Stimulated activated effector memory CD8-positive, alpha-beta T cell treated with anti-CD3 and anti-CD28 coated beads, Interleukin-12 subunit alpha, Interleukin-12 subunit beta, amount 100 ng/mL, for 72 hours (primary cell): Measurements from ENCODE around the gene FHIP1A.

Experiments
- ATAC-seq: fragments of 150-1000 bp; cut with Tn5 transposase; 2 replicates; pipeline ENCODE4 v1.10.0; 2021
- DNase-seq, 2 donors: peaks; one replicate each; pipeline ENCODE4 v3.0.0; 2021 to 2022; ENCODE audit warnings: low spot score in 2 of 2
- H3K27ac Mint-ChIP-seq: one replicate; pipeline ENCODE4 v1.8.0; 2022; ENCODE audit warnings: mild to moderate bottlenecking, mixed read lengths
- H3K36me3 Mint-ChIP-seq: one replicate; pipeline ENCODE4 v1.8.0; 2022; ENCODE audit warnings: mild to moderate bottlenecking, mixed read lengths
- H3K4me1 Mint-ChIP-seq: one replicate; pipeline ENCODE4 v1.8.0; 2022; ENCODE audit warnings: mixed read lengths
- H3K4me3 Mint-ChIP-seq: one replicate; pipeline ENCODE4 v1.8.0; 2022; ENCODE audit warnings: mild to moderate bottlenecking, mixed read lengths
- H3K9me3 Mint-ChIP-seq: one replicate; pipeline ENCODE4 v1.8.0; 2022; ENCODE audit warnings: mixed read lengths

The FHIP1A gene

DNA sequence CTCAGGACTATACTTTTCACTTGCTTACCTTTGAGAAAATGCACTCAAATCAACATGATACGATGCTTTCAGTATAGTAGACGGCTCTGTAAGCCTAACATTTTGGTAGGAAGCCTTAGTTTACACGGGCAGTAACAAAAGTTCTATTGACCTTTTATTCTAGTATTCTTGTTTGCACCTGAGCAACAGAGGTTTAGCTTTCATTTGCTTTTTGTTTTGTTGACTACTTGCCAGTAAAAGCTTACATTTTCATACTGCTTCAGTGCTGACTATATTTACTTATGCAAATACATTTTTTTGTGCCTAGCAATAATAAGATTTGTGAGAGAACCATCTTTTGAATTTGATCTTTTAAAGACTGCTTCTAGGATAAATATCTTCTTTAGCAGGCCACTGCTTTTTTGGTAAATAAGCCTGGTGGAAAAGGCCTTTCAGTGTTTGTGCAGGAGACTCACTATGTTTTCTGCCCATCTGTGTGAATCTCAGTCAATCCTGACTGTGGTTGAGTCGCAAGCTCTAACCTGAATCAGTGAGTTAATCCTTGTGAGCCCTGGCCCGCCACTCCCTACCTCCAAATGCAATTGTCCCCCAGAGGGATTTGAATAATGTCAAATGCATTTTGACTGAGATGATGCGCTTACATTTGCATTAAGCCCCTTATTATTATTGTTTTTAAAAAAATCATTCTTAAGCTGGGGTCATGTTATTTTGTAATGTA lies 21.9 kb downstream of the FHIP1A start:
- Mint-ChIP-seq H3K4me3 (no peak overlapping the region), H3K36me3 (no peaks in the 10 kb centered on the region), H3K27ac (no peak overlapping the region), H3K9me3 (no peaks in the 10 kb centered on the region), H3K4me1 (no peaks in the 10 kb centered on the region)
- ATAC-seq = no peak
- no peak for DNase-seq

DNA sequence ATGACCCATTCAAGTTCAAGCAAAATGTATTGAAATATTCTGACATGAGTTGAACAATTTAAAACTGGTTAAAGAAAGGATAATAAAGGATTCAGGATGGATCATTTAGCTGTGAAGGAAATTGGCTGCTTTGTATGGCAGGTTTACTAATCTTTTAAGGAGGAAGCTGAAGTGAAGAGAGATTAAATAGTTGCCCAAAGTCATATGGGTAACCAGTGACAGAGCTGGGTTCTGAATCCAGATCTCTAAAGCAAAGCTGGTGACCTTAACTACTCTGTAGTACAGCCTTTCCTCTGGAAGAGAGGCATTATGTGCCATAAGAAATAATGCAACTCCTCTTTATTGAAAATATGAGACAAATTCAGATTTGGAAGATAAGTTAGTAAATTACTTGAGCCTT lies 22.8 kb downstream of the FHIP1A start:
- H3K27ac Mint-ChIP-seq = no peak overlapping the region
- ATAC-seq (no peak), DNase-seq (no peak)
- H3K9me3 Mint-ChIP-seq = no peaks in the 10 kb centered on the region
- H3K4me3 Mint-ChIP-seq = no peak overlapping the region
- no peaks in the 10 kb centered on the region for H3K4me1 Mint-ChIP-seq
- no peaks in the 10 kb centered on the region for H3K36me3 Mint-ChIP-seq

DNA sequence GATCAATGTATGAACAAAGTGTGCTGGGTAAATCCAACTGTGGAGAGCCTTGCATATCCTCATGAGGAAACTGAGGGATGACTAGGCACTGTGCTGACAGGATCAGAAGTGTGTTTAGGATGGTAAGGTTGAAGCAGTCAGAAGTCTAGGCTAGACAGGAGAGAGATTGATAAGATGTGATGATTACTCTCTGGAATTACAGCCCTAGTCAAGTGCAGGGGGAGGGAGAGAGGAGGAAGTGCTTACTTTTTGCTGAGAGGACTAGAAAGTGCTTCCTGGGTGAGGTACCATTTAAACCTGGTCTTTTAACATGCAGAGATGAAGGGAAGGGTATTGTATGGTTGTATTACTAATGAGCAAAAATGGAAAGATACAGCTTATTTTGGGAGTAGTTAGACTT lies 23.7 kb downstream of the FHIP1A start:
- no peaks in the 10 kb centered on the region for H3K4me1 Mint-ChIP-seq
- ATAC-seq (no peak), DNase-seq (no peak)
- H3K36me3 Mint-ChIP-seq = no peaks in the 10 kb centered on the region
- no peaks in the 10 kb centered on the region for H3K9me3 Mint-ChIP-seq
- no peak overlapping the region for H3K27ac Mint-ChIP-seq
- H3K4me3 Mint-ChIP-seq = no peak overlapping the region

DNA sequence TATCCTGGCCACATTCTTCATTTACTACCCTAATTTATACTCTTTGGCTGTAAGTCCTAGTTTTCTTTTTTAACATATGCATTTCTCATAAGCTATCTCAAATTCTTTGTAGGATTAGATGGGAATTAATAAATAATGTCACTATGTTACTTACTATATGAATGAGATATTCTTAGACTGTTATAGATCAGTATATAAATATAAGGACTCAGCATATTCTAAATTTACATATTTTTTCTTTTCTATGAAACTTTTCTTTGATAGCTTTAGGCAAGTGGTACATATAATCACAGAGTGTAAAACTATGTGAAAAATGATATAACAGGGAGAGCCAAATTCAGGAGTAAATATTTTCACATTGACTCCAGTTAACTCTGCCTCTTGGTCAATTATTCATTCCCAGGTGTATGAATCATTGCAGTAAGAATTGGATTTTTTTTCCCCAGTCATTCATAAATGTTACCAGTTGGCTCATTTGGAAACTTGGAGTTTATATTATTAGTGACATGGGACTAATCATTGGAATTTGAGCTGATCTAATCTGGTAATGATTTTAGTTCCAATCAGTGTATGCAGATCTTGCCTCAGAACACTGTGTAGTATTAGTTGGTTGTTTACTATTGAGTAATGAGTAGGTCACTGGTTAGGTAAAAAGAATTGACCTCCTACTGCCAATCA lies 25.3 kb downstream of the FHIP1A start:
- H3K9me3 Mint-ChIP-seq = no peaks in the 10 kb centered on the region
- DNase-seq = no peak
- no peak overlapping the region for H3K4me3 Mint-ChIP-seq
- no peaks in the 10 kb centered on the region for H3K4me1 Mint-ChIP-seq
- H3K27ac Mint-ChIP-seq = no peak overlapping the region
- no peaks in the 10 kb centered on the region for H3K36me3 Mint-ChIP-seq
- ATAC-seq = no peak

DNA sequence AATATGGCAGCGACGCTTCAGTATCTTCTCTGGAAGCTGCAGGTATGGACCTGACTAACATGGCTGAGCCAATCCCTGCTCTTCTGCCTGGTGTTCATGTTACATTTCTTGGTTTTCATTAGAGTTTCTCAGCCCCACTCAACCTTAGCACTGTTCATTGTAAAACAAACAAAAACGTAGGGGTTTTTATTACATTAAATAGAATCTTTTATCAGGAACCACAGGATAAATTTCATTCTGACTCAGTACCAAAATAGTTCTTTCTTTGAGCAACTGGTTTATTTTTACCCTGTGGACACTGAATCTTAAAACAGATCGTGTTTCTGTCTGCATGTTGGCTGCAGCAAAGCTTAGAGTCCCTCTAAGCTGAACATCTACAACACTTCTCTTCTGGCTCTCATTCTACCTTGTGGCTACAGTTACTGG lies 27.1 kb downstream of the FHIP1A start:
- Mint-ChIP-seq H3K4me1 (no peaks in the 10 kb centered on the region), H3K27ac (no peak overlapping the region), H3K36me3 (no peaks in the 10 kb centered on the region), H3K4me3 (no peak overlapping the region), H3K9me3 (no peaks in the 10 kb centered on the region)
- ATAC-seq (no peak), DNase-seq (no peak)

DNA sequence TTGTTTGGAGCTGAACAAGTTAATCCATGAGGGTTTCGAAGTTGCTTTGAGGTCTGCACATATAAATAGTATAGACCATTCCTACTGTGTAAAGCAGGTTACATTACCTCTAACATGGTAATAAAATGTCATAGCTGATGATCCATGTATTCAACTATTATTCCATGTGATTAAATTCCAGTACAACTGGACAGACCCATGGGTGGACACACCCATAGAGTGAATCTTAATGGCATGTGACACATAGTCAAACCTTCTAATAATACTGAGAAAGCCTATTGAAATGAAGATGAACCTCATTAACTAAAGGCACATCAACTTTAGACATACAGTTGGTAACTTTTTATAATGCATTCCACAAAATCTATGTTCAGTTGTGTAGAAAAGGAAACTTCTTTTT lies 28.5 kb downstream of the FHIP1A start:
- Mint-ChIP-seq H3K9me3 (no peaks in the 10 kb centered on the region), H3K27ac (no peak overlapping the region), H3K36me3 (no peaks in the 10 kb centered on the region), H3K4me3 (no peak overlapping the region), H3K4me1 (no peaks in the 10 kb centered on the region)
- ATAC-seq = no peak
- DNase-seq = no peak

DNA sequence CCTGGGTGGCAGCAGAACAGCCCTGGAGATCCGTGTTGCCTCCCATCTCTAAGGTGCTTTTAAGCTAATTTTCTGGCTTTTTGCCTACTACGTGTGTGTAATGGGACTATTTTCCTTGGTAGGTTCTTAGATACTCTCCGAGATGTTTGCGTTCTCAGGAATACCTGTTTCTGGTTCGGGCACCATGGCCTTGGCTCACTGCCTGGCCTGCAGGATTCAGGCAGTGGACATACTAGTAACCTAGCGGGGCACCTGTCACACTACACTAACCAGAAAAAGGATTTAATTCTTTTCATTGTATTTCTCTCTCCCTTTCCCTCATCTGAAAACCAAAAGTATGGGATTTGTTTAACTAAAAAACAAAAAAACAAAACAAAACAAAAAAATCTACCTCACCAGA lies 29.2 kb downstream of the FHIP1A start:
- DNase-seq (no peak), ATAC-seq (no peak)
- Mint-ChIP-seq H3K36me3 (no peaks in the 10 kb centered on the region), H3K9me3 (no peaks in the 10 kb centered on the region), H3K4me1 (no peaks in the 10 kb centered on the region), H3K27ac (no peak overlapping the region), H3K4me3 (no peak overlapping the region)

DNA sequence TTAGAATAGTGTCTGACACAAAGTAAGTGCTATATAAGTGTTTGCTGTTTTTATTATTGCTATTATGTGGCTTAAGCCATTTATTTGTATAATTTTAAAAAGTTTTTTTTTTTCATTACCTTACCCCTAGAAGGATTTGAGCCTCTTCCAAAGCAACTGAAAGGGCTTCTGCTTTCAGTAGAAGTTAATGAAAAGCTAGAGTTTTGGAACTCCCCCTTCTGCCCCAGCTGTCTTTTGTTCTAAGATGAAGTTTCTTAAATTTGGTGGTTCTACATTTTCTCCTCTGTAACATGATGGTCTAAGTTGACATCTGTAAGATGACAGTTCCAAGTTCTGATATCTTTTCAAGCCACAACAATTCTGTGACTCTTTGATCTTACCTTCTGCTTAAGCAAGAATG lies 30.3 kb downstream of the FHIP1A start:
- Mint-ChIP-seq H3K36me3 (no peaks in the 10 kb centered on the region), H3K4me1 (no peaks in the 10 kb centered on the region), H3K4me3 (no peak overlapping the region), H3K27ac (no peak overlapping the region), H3K9me3 (no peaks in the 10 kb centered on the region)
- ATAC-seq = no peak
- DNase-seq = no peak

DNA sequence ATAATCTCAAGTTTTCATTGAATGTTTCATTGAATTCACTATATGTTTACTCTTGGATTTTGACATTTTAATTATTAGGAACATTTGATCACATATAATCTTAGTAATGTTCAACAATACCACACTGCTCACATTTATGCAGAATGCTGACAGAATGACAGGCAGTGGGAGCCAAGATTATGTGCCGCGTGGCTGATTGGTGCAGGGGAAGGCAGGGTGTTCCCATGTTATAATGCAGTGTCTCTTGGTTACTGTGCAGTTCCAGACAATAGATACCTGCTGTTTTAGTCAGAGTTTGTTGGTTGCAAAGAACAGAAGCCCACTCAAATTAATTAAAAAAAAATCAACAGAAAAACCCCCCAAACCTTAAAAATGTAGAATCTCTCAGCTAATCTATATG lies 33.0 kb downstream of the FHIP1A start:
- ATAC-seq (no peak), DNase-seq (no peak)
- Mint-ChIP-seq H3K9me3 (no peaks in the 10 kb centered on the region), H3K36me3 (no peaks in the 10 kb centered on the region), H3K4me3 (no peak overlapping the region), H3K4me1 (no peaks in the 10 kb centered on the region), H3K27ac (no peak overlapping the region)

DNA sequence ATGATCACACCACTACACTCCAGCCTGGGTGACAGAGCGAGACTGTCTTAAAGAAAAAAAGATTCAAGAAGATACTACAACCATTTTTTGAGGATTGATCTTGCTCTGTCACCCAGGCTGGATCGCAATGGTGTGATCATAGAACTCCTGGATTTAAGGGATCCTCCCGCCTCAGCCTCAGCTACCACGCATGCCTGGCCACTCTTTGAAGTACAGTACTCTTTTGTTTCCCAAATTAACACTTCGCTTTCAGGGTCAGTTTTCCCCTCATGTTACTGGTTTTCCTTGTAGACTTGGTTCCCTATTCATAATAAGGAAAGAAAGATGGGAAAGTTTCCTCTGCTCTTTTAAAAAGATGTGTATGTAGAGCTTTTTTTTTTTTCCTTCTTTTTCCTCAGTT lies 34.3 kb downstream of the FHIP1A start:
- Mint-ChIP-seq H3K36me3 (no peaks in the 10 kb centered on the region), H3K4me3 (no peak overlapping the region), H3K4me1 (no peaks in the 10 kb centered on the region), H3K27ac (no peak overlapping the region), H3K9me3 (no peaks in the 10 kb centered on the region)
- DNase-seq = no peak
- no peak for ATAC-seq

DNA sequence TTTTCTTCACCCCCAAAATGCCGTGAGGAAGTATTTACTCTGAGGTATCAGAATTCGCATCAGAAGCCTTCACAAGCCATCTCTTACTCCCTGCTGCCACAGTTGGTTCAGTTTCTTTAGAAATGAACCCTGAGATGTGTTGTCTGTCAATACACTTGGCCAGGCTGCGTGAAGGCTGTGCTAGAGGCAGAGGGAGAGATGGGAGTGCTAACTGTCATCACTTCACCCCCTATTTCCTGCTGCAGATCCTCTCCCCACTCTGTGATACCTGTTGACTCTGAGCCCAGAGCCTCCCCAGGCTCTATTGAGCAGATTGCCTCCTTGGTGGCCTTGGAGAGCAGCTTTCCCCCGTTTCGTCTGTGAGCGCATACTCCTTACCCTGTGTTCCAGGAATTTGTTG lies 34.8 kb downstream of the FHIP1A start:
- DNase-seq = no peak
- Mint-ChIP-seq H3K9me3 (no peaks in the 10 kb centered on the region), H3K4me1 (no peaks in the 10 kb centered on the region), H3K36me3 (no peaks in the 10 kb centered on the region), H3K27ac (no peak overlapping the region), H3K4me3 (no peak overlapping the region)
- ATAC-seq = no peak

DNA sequence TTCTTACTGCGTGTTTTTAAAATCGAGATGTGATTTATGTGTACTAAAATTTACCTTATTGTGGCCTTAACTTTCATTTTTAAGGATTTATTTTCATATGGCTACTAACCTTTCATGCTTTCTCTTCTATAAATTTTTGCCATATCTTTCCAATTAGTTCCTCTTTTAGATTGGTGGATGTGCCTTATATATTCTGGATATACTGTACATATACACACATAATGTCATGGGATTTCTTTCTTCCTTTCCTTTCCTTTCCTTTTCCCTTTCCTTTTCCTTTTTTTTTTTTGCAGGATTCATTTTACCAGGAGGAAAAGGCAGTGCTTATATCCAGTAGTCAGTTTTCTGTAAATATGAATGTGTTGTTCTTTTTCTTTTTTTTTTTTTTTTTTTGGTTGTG lies 37.2 kb downstream of the FHIP1A start:
- Mint-ChIP-seq H3K9me3 (no peaks in the 10 kb centered on the region), H3K4me1 (no peaks in the 10 kb centered on the region), H3K36me3 (no peaks in the 10 kb centered on the region), H3K27ac (no peak overlapping the region), H3K4me3 (no peak overlapping the region)
- ATAC-seq (no peak), DNase-seq (no peak)

DNA sequence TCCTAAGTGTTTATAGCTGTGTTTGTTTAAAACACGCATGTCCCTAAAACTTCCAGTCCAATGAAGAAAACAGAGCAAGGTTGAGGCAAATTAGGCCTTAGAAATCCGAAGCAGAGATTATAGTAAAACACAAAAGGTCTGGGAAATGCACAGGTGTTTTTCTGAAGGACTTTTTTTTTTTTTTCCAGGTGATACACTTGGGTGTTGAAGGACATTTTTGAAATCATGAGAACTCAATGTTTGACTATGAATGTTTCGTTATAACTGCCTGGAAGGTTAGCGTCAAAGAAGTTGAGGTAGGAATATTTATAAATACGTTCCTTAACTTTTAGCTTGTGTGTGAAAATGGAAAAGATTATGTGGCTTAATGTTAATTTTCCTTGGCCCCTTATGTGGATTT lies 45.5 kb downstream of the FHIP1A start:
- H3K4me3 Mint-ChIP-seq = no peak overlapping the region
- DNase-seq (no peak), ATAC-seq (no peak)
- H3K36me3 Mint-ChIP-seq = no peaks in the 10 kb centered on the region
- no peaks in the 10 kb centered on the region for H3K4me1 Mint-ChIP-seq
- no peak overlapping the region for H3K27ac Mint-ChIP-seq
- H3K9me3 Mint-ChIP-seq = no peaks in the 10 kb centered on the region

DNA sequence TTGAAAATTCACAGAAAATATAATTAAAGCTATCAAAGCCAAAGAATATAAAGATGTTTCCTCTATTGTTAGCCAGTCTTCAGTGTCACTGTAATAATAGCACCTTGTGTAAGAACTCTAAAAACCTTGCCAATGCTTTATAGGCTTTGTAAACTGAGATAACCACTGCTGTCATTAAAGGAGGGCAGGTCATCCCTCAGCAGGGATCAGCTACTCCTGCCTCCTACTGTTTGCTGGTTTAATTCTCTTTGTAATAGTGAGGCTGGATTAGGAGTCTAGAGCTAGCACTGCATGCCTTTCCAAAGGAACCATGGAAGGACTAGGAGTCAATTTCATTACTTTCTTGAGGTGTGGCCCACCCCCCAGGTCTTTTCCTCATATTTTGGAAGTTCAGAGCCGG lies 46.2 kb downstream of the FHIP1A start:
- H3K4me3 Mint-ChIP-seq = no peak overlapping the region
- H3K27ac Mint-ChIP-seq = no peak overlapping the region
- DNase-seq (no peak), ATAC-seq (no peak)
- no peaks in the 10 kb centered on the region for H3K9me3 Mint-ChIP-seq
- no peaks in the 10 kb centered on the region for H3K4me1 Mint-ChIP-seq
- H3K36me3 Mint-ChIP-seq = no peaks in the 10 kb centered on the region

DNA sequence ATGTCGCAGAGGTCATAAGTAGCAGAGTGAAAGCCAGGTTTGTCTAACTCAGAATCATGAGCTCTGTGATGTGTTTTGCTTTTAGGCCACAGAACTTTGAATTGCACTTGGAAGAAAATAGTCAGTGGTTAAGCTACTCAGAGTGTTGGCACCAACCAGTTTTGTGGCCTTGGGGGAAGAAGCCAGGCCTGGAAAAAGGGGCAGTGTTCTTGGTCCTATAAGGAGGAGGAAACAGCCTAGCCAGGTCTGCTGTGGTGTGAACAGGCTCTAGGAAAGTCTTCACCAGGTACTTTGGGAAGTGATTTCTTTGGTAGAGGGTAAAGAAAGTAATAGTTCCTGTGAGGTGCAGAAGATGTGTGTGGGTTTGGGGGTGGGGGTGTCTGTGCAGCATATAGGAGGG lies 49.2 kb downstream of the FHIP1A start:
- DNase-seq (no peak), ATAC-seq (no peak)
- no peaks in the 10 kb centered on the region for H3K9me3 Mint-ChIP-seq
- no peaks in the 10 kb centered on the region for H3K4me1 Mint-ChIP-seq
- H3K27ac Mint-ChIP-seq = no peak overlapping the region
- no peak overlapping the region for H3K4me3 Mint-ChIP-seq
- H3K36me3 Mint-ChIP-seq = no peaks in the 10 kb centered on the region
